H1 (cell line): ENCODE measurements around the gene SLC12A8. TPM values are rescaled to one million over a fixed set of nuclear protein-coding genes. Genes with fewer than 3 reads are reported as not detected.
A peak's percentile ranks its signal among the peaks of the same experiment; 100 is the strongest.

Experiments
- CTCF ChIA-PET: fragments of 300-600 bp; sonication (Branson Sonifier 250); formaldehyde crosslinking; loops from one replicate; lab custom pipeline; 2021; ENCODE audit not compliant: partially characterized antibody; lab: Charles Lee
- POLR2A ChIA-PET: fragments of 300-600 bp; sonication (Branson Sonifier 250); formaldehyde crosslinking; loops from one replicate; lab custom pipeline; 2021; ENCODE audit warnings: inconsistent platforms; ENCODE audit not compliant: partially characterized antibody; lab: Charles Lee
- DNase-seq, 2 experiments: peaks; one replicate each; pipeline versions ENCODE4 v3.0.0 to v3.0.0-alpha.2; 2010 to 2022; ENCODE audit warnings: low spot score in 2 of 2, low read depth in 1 of 2, mixed read lengths in 1 of 2
- FAIRE-seq: peaks from 2 replicates; lab custom pipeline; 2011; peaks lifted over from hg19 to GRCh38; lab: Jason Lieb, UNC
- H2AFZ ChIP-seq: 2 replicates; pipeline ENCODE4 v1.8.1; 2012; ENCODE audit warnings: low read length, inconsistent platforms
- H2AK5ac ChIP-seq: 2 replicates; pipeline ENCODE4 v1.6.1; 2013; ENCODE audit warnings: low read depth, low read length
- H2BK120ac ChIP-seq: replicated peaks from 2 replicates; pipeline ENCODE3; 2013; ENCODE audit warnings: low read depth, low read length, inconsistent platforms
- H2BK12ac ChIP-seq: 2 replicates; pipeline ENCODE4 v1.6.1; 2013; ENCODE audit warnings: low read depth, low read length
- H2BK15ac ChIP-seq: 2 replicates; pipeline ENCODE4 v1.6.1; 2013; ENCODE audit warnings: low read length
- H2BK20ac ChIP-seq: 2 replicates; pipeline ENCODE4 v1.6.1; 2013; ENCODE audit warnings: low read length
- H2BK5ac ChIP-seq: 2 replicates; pipeline ENCODE4 v1.6.1; 2013; ENCODE audit warnings: low read depth, low read length
- H3K14ac ChIP-seq: 2 replicates; pipeline ENCODE4 v1.6.1; 2013; ENCODE audit warnings: inconsistent platforms; ENCODE audit not compliant: insufficient read length
- H3K18ac ChIP-seq: 2 replicates; pipeline ENCODE4 v1.6.1; 2013; ENCODE audit warnings: low read length; ENCODE audit errors: extremely low read depth
- H3K23ac ChIP-seq: 2 replicates; pipeline ENCODE4 v1.6.1; 2013; ENCODE audit warnings: inconsistent platforms; ENCODE audit not compliant: insufficient read length
- H3K23me2 ChIP-seq: 2 replicates; pipeline ENCODE4 v1.6.1; 2013; ENCODE audit warnings: low read depth, low read length
- H3K27ac ChIP-seq: 2 replicates; pipeline ENCODE4 v1.6.1; 2011; ENCODE audit warnings: low read depth, low read length, inconsistent platforms
- H3K27me3 ChIP-seq, 4 experiments: replicated peaks in 1 of 4; 1 replicate in 1 of 4; 2 replicates in 3 of 4; pipeline versions ENCODE4 v1.6.1 to v1.8.1; 2011 to 2013; ENCODE audit warnings: low read length in 3 of 4, mild to moderate bottlenecking in 3 of 4, inconsistent platforms in 2 of 4, mixed read lengths in 2 of 4, moderate library complexity in 1 of 4; ENCODE audit not compliant: control insufficient read depth in 3 of 4, insufficient read depth in 3 of 4; ENCODE audit errors: extremely low read depth in 1 of 4
- H3K36me3 ChIP-seq, 4 experiments: 2 replicates each; pipeline versions ENCODE4 v1.6.1 to v1.8.1; 2011 to 2013; ENCODE audit warnings: mild to moderate bottlenecking in 4 of 4, low read length in 3 of 4, moderate library complexity in 2 of 4, control low read depth in 1 of 4, inconsistent platforms in 1 of 4; ENCODE audit not compliant: insufficient read depth in 4 of 4, control insufficient read depth in 2 of 4
- H3K4ac ChIP-seq: replicated peaks from 2 replicates; pipeline ENCODE3; 2013; ENCODE audit warnings: low read length, low read depth, mixed read lengths, inconsistent platforms; ENCODE audit not compliant: insufficient read length
- H3K4me1 ChIP-seq, 4 experiments: replicated peaks in 1 of 4; 1 replicate in 1 of 4; 2 replicates in 3 of 4; pipeline versions ENCODE4 v1.6.1 to v1.8.1; 2011 to 2013; ENCODE audit warnings: low read length in 3 of 4, inconsistent platforms in 2 of 4, mixed read lengths in 1 of 4; ENCODE audit not compliant: insufficient read depth in 4 of 4, control insufficient read depth in 3 of 4
- H3K4me2 ChIP-seq, 2 experiments: 2 replicates each; pipeline versions ENCODE4 v1.6.1 to v1.8.1; 2011 to 2013; ENCODE audit warnings: low read depth in 2 of 2, low read length in 2 of 2, control low read depth in 1 of 2, inconsistent platforms in 1 of 2, mild to moderate bottlenecking in 1 of 2; ENCODE audit not compliant: insufficient read depth in 1 of 2
- H3K4me3 ChIP-seq, 4 experiments: fragments of 200-600, 300-600 bp in 1 of 4; sonication (generic), shearing (Covaris generic), sonication (Bioruptor Twin) in 1 of 4; 2 replicates each; pipeline versions ENCODE4 v1.5.1 to v1.8.1; 2011 to 2016; ENCODE audit warnings: low read length in 4 of 4, low read depth in 3 of 4, control low read depth in 2 of 4, inconsistent platforms in 2 of 4, mild to moderate bottlenecking in 2 of 4, mixed read lengths in 1 of 4, moderate library complexity in 1 of 4; ENCODE audit not compliant: insufficient read depth in 2 of 4; ENCODE audit errors: extremely low read depth in 1 of 4
- H3K56ac ChIP-seq: replicated peaks from 2 replicates; pipeline ENCODE3; 2013; ENCODE audit warnings: low read depth, mild to moderate bottlenecking, mixed read lengths, low read length, inconsistent platforms; ENCODE audit not compliant: insufficient read length
- H3K79me1 ChIP-seq: 2 replicates; pipeline ENCODE4 v1.6.1; 2013; ENCODE audit warnings: low read depth, low read length, control low read depth
- H3K79me2 ChIP-seq, 2 experiments: 2 replicates each; pipeline versions ENCODE4 v1.6.1 to v1.8.1; 2012 to 2013; ENCODE audit warnings: low read length in 2 of 2, mild to moderate bottlenecking in 2 of 2, inconsistent platforms in 1 of 2; ENCODE audit not compliant: insufficient read depth in 2 of 2, control insufficient read depth in 1 of 2
- H3K9ac ChIP-seq, 4 experiments: replicated peaks in 1 of 4; 1 replicate in 1 of 4; 2 replicates in 3 of 4; pipeline versions ENCODE4 v1.6.1 to v1.8.1; 2011 to 2013; ENCODE audit warnings: low read depth in 3 of 4, low read length in 3 of 4, control low read depth in 2 of 4, mild to moderate bottlenecking in 2 of 4, moderate library complexity in 2 of 4, inconsistent platforms in 1 of 4; ENCODE audit errors: extremely low read depth in 1 of 4
- H3K9me3 ChIP-seq, 2 experiments: 2 replicates each; pipeline versions ENCODE4 v1.6.1 to v1.8.1; 2012 to 2013; ENCODE audit warnings: mild to moderate bottlenecking in 2 of 2, moderate library complexity in 2 of 2, control low read depth in 1 of 2, inconsistent platforms in 1 of 2, low read depth in 1 of 2, low read length in 1 of 2, mixed read lengths in 1 of 2; ENCODE audit not compliant: insufficient read depth in 2 of 2
- H4K20me1 ChIP-seq, 2 experiments: replicated peaks in 1 of 2; 2 replicates each; pipeline versions ENCODE3 to v1.8.1; 2011 to 2013; ENCODE audit warnings: inconsistent platforms in 2 of 2, low read length in 2 of 2, mild to moderate bottlenecking in 1 of 2; ENCODE audit not compliant: insufficient read depth in 2 of 2, control insufficient read depth in 1 of 2
- H4K5ac ChIP-seq: 2 replicates; pipeline ENCODE4 v1.6.1; 2013; ENCODE audit warnings: low read length, low read depth, mixed read lengths, inconsistent platforms; ENCODE audit not compliant: insufficient read length
- H4K8ac ChIP-seq: 2 replicates; pipeline ENCODE4 v1.8.0; 2013; ENCODE audit warnings: mild to moderate bottlenecking, moderate library complexity, low read length, inconsistent platforms; ENCODE audit not compliant: insufficient read depth; ENCODE audit errors: extremely low read depth
- H4K91ac ChIP-seq: replicated peaks from 2 replicates; pipeline ENCODE3; 2013; ENCODE audit warnings: low read length, mixed read lengths, inconsistent platforms; ENCODE audit not compliant: insufficient read length
- MAFK ChIP-seq: IDR thresholded peaks from 2 replicates; pipeline ENCODE4 v1.6.1; 2012; ENCODE audit warnings: low read depth, mild to moderate bottlenecking, improper control_type of control experiment, low read length
- ZNF274 ChIP-seq: IDR thresholded peaks from 2 replicates; pipeline ENCODE4 v1.7.0; 2012; ENCODE audit warnings: low read length, borderline replicate concordance; ENCODE audit errors: extremely low read depth
- WGBS, 2 experiments: shearing (Covaris generic) in 1 of 2; methylation state at CpG; one replicate each; pipeline versions ENCODE4 v1.1.6 to v1.1.7; 2013 to 2015; ENCODE audit warnings: low lambda C conversion rate in 2 of 2, mixed read lengths in 2 of 2, inconsistent platforms in 1 of 2, low coverage in 1 of 2, missing lambda C conversion rate in 1 of 2; ENCODE audit not compliant: insufficient replicate concordance in 2 of 2, insufficient coverage in 1 of 2, insufficient read length in 1 of 2; ENCODE audit errors: extremely low coverage in 1 of 2, missing lambda C conversion rate in 1 of 2; 5-methylcytosine and 5-hydroxymethylcytosine counted together
- polyA plus RNA-seq, 7 experiments: library from polyadenylated mRNA; depleted of rRNA in 3 of 7; stranded (reverse) in 5 of 7; unstranded in 2 of 7; fragments of >200 nt in 5 of 7; fragments of 200-250 nt in 2 of 7; gene quantifications; 1 replicate in 5 of 7; 2 replicates in 1 of 7; 4 replicates in 1 of 7; pipeline versions ENCODE4 v1.2.1 to v1.2.3, GENCODE V29; 2011 to 2013; ENCODE audit warnings: missing spikeins in 2 of 7, mixed read lengths in 2 of 7
- total RNA-seq: library from RNA; stranded (reverse); fragmentation: NEBNext Ultra II Directional; extraction: Animal tissue kit (Norgen Biotek cat#: 25700); gene quantifications from 2 replicates; pipeline ENCODE4 v1.2.1, GENCODE V29; 2021

SLC12A8 gene
- total and polyA plus RNA-seq, 2 of the 8 experiments (the other 6 are each of a cell fraction or from before 2014, with no cell fraction given) = 13.7 to 14.4 TPM

DNA sequence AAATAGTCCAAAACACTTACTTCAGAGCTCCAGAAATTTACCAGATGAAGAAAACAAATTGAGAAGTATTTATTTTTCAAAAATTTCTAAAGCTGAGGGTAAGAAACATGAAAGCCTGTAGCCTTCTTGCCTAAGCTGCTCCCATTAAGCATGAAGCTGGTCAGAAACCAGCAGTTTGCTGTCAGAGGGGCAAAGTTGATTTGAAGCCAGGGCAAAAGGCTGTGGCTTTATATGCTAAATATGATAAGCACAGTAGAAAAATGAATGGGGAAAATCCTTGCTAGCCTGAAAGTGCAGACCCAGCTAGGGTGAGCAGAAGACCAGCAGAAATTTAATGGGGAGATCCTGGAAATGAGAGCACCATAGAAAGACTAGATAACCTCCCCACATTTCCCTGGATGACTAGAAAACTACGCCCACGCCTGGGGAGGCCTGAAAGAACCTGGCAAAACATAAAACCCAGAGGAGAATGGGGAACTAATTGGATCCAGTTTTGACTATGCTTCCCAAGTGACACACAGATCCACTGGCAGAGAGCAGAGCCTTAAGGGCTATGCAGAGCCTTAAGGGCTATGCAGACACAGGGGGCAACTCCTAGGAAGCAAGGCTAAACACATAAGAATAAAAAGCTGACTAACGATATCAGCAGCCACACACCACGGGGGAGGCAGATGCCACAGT is 113.8 kb downstream of the SLC12A8 start:
- Histone ChIP-seq H3K9ac (no peak overlapping the region), H3K36me3 (peaks cover 0 to 3% (median 1%) of the 10 kb centered on the region in 4 experiments; a peak in 2 of 8 replicates), H4K5ac (no peak overlapping the region), H2AFZ (no peak overlapping the region), H3K4me3 (no peak overlapping the region), H3K4me1 (peaks cover 0 to 5% (median 3%) of the 10 kb centered on the region in 4 experiments; a peak in 3 of 7 replicates), H3K4me2 (no peak overlapping the region), H3K56ac (no peak overlapping the region), H3K79me1 (no peaks in the 10 kb centered on the region), H2BK12ac (no peak overlapping the region), H3K27ac (no peak overlapping the region), H3K27me3 (peaks cover 0 to 1% (median 0%) of the 10 kb centered on the region in 4 experiments; a peak in 1 of 7 replicates), H3K4ac (no peak overlapping the region), H4K20me1 (no peaks in the 10 kb centered on the region), H2AK5ac (no peak overlapping the region), H3K79me2 (no peaks in the 10 kb centered on the region), H2BK20ac (no peak overlapping the region), H2BK15ac (0 out of 2 replicates have a peak overlapping the region, but pooled peaks have one; percentile 54), H3K14ac (no peak overlapping the region), H2BK120ac (no peak overlapping the region), H3K23ac (no peak overlapping the region), H4K91ac (no peak overlapping the region), H3K9me3 (no peaks in the 10 kb centered on the region), H3K23me2 (no peaks in the 10 kb centered on the region), H2BK5ac (no peak overlapping the region), H4K8ac (no peak overlapping the region), H3K18ac (no peak overlapping the region)
- WGBS, 2 experiments = 76% methylated on average over 4 of the region's 4 CpGs; no CpG with 5 or more reads in 1 of the 2 experiments
- DNase-seq (no peak), FAIRE-seq (no peak)
- ChIA-PET POLR2A (interaction anchor here (1.1 kb wide), 1 partner anchor 103 kb away, joined by 3 read pairs; no protein-coding TSS in a partner anchor), CTCF (interaction anchor here (0.6 to 1.5 kb wide), 7 partner anchors 46 to 1166 kb away, joined by 3 to 6 read pairs (median 3); no protein-coding TSS in a partner anchor)
- no peak for TF ChIP-seq ZNF274
- 0 out of 2 replicates have a peak, but pooled peaks have one; percentile 16 for TF ChIP-seq MAFK
